ENCODE data around the gene CDC25B. TPM values are rescaled to one million over a fixed set of nuclear protein-coding genes. Genes with fewer than 3 reads are reported as not detected.

CDC25B gene
- total and polyA plus RNA-seq, 2 of the 8 experiments (the other 6 are each of a cell fraction or from before 2014, with no cell fraction given) = 21.7 to 31.2 TPM

DNA sequence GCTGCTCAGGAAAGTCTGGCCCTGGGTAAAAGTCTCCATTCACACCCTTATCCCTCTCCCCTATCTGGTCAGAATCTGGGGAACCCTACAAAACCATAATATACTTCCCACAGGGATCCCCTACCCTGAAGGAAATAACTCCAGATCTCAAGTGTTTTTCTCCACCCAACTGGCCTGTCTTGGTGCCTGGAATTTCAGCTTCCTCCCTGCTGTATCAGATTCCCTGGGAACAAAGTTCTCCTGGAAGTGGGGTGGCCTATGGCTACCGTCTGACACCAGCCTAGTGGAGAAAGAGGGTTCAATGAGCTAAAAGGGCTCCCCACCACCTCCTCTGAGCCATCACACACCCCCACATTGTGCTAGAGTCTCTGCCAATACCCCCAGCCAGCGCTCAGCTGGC lies 48.6 kb upstream of the CDC25B start:
- Histone ChIP-seq H2BK12ac (ENCODE audit: low read depth, low read length) (no peak overlapping the region), H3K36me3 (ENCODE audit: control insufficient read depth in 2 of 4, insufficient read depth in 4 of 4, low read length in 3 of 4) (no peaks in the 10 kb centered on the region; a peak in 1 of 8 replicates), H2AK5ac (ENCODE audit: low read depth, low read length) (no peak overlapping the region), H3K4me1 (replicated peaks in 1 of 4; ENCODE audit: control insufficient read depth in 3 of 4, insufficient read depth in 4 of 4, low read length in 3 of 4) (peaks cover 0 to 22% (median 8%) of the 10 kb centered on the region in 4 experiments; a peak in 5 of 7 replicates), H2BK15ac (ENCODE audit: low read length) (no peak overlapping the region), H3K27me3 (replicated peaks in 1 of 4; ENCODE audit: control insufficient read depth in 3 of 4, extremely low read depth in 1 of 4, insufficient read depth in 3 of 4, low read length in 3 of 4) (peaks cover 4 to 26% (median 22%) of the 10 kb centered on the region in 4 experiments), H3K9me3 (ENCODE audit: insufficient read depth in 2 of 2, low read depth in 1 of 2, low read length in 1 of 2) (no peaks in the 10 kb centered on the region), H3K4me3 (ENCODE audit: extremely low read depth in 1 of 4, insufficient read depth in 2 of 4, low read depth in 3 of 4, low read length in 4 of 4) (no peak overlapping the region), H3K14ac (ENCODE audit: insufficient read length) (no peak overlapping the region), H3K4me2 (ENCODE audit: insufficient read depth in 1 of 2, low read depth in 2 of 2, low read length in 2 of 2) (no peak overlapping the region), H3K79me2 (ENCODE audit: control insufficient read depth in 1 of 2, insufficient read depth in 2 of 2, low read length in 2 of 2) (no peaks in the 10 kb centered on the region), H3K23ac (ENCODE audit: insufficient read length) (no peak overlapping the region), H3K23me2 (ENCODE audit: low read depth, low read length) (peaks cover 24% of the 10 kb centered on the region), H3K79me1 (ENCODE audit: low read depth, low read length) (no peaks in the 10 kb centered on the region), H4K8ac (ENCODE audit: extremely low read depth, insufficient read depth, low read length) (no peak overlapping the region), H2AFZ (ENCODE audit: low read length) (no peak overlapping the region), H2BK5ac (ENCODE audit: low read depth, low read length) (no peak overlapping the region), H2BK120ac (replicated peaks; ENCODE audit: low read depth, low read length) (no peak overlapping the region), H4K91ac (replicated peaks; ENCODE audit: insufficient read length, low read length) (no peak overlapping the region), H3K56ac (replicated peaks; ENCODE audit: insufficient read length, low read depth, low read length) (peak overlapping the region; percentile 37), H2BK20ac (ENCODE audit: low read length) (no peak overlapping the region), H3K18ac (ENCODE audit: extremely low read depth, low read length) (no peak overlapping the region), H4K20me1 (replicated peaks in 1 of 2; ENCODE audit: control insufficient read depth in 1 of 2, insufficient read depth in 2 of 2, low read length in 2 of 2) (peaks cover under 1 to 8% of the 10 kb centered on the region in 2 experiments), H4K5ac (ENCODE audit: insufficient read length, low read depth, low read length) (no peak overlapping the region), H3K9ac (replicated peaks in 1 of 4; ENCODE audit: extremely low read depth in 1 of 4, low read depth in 3 of 4, low read length in 3 of 4) (no peak overlapping the region), H3K4ac (replicated peaks; ENCODE audit: insufficient read length, low read depth, low read length) (no peak overlapping the region), H3K27ac (ENCODE audit: low read depth, low read length) (no peak overlapping the region)
- no peak for FAIRE-seq
- DNase-seq (ENCODE audit: low read depth in 1 of 2, low spot score in 2 of 2) = no peak
- TF ChIP-seq RNF2 (IDR thresholded peaks at IDR 0.05; ENCODE audit: borderline replicate concordance, low read depth, low read length, missing control alignments, poor library complexity, severe bottlenecking) = no peak
- no peak for TF ChIP-seq KDM4A (IDR thresholded peaks at IDR 0.05; ENCODE audit: low read depth, low read length, severe bottlenecking)
- no peak for TF ChIP-seq BACH1 (IDR thresholded peaks at IDR 0.05; ENCODE audit: low read length)
- no peak for TF ChIP-seq CHD2 (IDR thresholded peaks at IDR 0.05; ENCODE audit: low read length)
- ChIA-PET CTCF (ENCODE audit: partially characterized antibody) (interaction anchor here (0.9 to 18.6 kb wide), 13 partner anchors 8 to 102 kb away, joined by 3 to 308 read pairs (median 21); partner anchors contain the start of genes ADISSP, HSPA12B and SIGLEC1), POLR2A (ENCODE audit: partially characterized antibody) (interaction anchor here (0.8 to 1.6 kb wide), 4 partner anchors 14 to 74 kb away, joined by 3 to 6 read pairs (median 4); no protein-coding TSS in a partner anchor)
- WGBS, 2 experiments (ENCODE audit: extremely low coverage in 1 of 2, insufficient coverage in 1 of 2, insufficient read length in 1 of 2, insufficient replicate concordance in 2 of 2, low coverage in 1 of 2, low lambda C conversion rate in 2 of 2, missing lambda C conversion rate in 1 of 2) = 87% methylated on average over 2 of the region's 2 CpGs; no CpG with 5 or more reads in 1 of the 2 experiments

Data from H1 (cell line).